GM12872 (cell line): Measurements from ENCODE around the gene VEGFB.

Source experiments
- CTCF ChIP-seq: IDR thresholded peaks from 3 replicates; pipeline ENCODE4 v1.5.1; 2011; ENCODE audit warnings: low read depth, mild to moderate bottlenecking, low read length, moderate library complexity; ENCODE audit not compliant: insufficient read depth

Gene VEGFB

GRCh38 chr11:64224151-64224890 lies 10.1 kb upstream of the VEGFB start:
- TF ChIP-seq CTCF, result no peak

DNA sequence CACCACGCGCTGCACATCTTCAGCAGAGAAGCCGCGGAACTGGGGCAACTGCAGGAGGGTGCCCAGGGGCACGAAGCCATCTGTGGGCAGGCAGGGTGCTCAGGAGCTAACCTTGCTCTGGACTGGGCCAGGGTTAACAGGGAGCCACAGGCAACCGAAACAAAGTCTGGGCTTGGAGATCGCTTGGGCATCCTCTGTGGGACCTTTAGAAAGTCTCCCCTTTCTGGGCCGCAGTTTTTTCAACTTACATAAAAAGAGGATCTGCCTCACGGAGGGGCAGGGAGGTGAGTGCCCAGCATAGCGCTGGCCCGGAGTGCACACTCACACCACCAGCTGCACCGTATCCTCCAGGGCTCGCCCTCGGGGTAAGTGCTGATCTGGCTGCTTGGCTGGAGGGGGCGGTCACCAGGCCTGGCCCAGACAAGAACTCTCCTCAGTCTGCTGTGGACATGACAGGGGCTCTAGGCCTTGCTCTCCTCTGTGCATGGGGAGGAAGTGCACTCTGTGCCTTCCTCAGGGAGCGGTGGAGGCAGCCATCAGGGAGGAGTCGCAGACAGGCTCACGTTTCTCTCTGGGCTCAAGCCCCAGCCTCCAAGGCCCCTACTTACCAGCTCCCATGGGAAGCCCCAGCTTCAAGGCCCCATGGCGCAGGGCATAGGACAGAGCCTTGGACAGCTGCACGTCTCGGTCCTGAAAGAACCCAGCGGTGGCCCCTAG lies 9.3 kb upstream of the VEGFB start:
- TF ChIP-seq CTCF, result no peak

GRCh38 chr11:64225608-64226506 lies 8.5 kb upstream of the VEGFB start, which contains the start of the genes NUDT22 and TRPT1:
Gene NUDT22 (plus strand): TSS chr11:64226274. CDS start chr11:64226653, 379 bp downstream.
Gene TRPT1 (minus strand): TSS chr11:64226186. CDS start chr11:64225860, 326 bp downstream.
- peak; percentile 58 for TF ChIP-seq CTCF

- no peak for TF ChIP-seq CTCF
Measured at GRCh38 chr11:64226507-64227051, 7.8 kb upstream of the VEGFB start.

- no peak for TF ChIP-seq CTCF
Measured at GRCh38 chr11:64227405-64227956, 6.9 kb upstream of the VEGFB start.

DNA sequence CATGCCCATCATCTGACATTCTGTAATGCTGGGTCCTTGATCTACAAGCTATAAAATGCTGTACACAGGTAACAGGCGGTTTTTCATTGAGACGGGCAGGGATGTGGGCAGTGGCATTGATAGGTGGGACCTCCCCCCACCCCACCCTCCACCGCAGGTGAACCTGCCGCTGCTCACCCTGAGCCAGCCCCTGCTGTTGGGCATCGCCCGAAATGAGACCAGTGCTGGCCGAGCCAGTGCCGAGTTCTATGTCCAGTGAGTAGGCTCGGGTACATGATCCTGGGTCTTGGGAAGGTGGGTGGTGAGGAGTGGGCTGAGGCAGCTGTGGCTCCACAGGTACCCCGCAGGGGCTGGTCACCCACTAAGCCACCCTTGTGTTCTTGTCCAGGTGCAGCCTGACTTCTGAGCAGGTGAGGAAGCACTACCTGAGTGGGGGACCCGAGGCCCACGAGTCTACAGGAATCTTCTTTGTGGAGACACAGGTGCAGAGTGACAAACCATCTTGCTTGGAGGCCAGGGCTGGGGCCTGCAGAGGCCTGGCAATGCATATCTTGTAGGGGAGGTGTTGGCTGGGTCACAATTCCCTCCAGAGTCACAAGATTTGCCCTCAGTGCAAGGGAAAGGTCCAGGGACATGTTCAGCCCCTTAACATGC lies 5.2 kb upstream of the VEGFB start:
- TF ChIP-seq CTCF, result no peak
